HepG2 (cell line): ENCODE data around the gene RCOR3. TPM values are rescaled to one million over a fixed set of nuclear protein-coding genes. Genes with fewer than 3 reads are reported as not detected.

Experiments used
- ATAC-seq: fragments of 200-7000 bp; cut with Tn5 transposase; 3 replicates; pipeline ENCODE4 v1.9.1; 2020; ENCODE audit warnings: mild to moderate bottlenecking, moderate library complexity
- BruUV-seq: library from RNA; stranded (reverse); fragments of 400-500 nt; replicated peaks from 2 replicates; lab custom pipeline; 2021; lab: Mats Ljungman, UMichigan
- CTCF ChIA-PET: fragments of 300-600 bp; formaldehyde crosslinking; extraction: SDS; loops from one replicate; lab custom pipeline; 2021; ENCODE audit warnings: low total read pairs, inconsistent platforms, low intra/inter-chr PET ratio; lab: Yijun Ruan, JAX
- POLR2A ChIA-PET: fragments of 350-600 bp; sonication (Branson Sonifier 250); formaldehyde crosslinking; loops from one replicate; lab custom pipeline; 2020; ENCODE audit warnings: antibody characterized with exemption, inconsistent platforms; lab: Yijun Ruan, JAX
- DNase-seq: peaks from one replicate; pipeline ENCODE4 v3.0.0-alpha.2; 2015; ENCODE audit warnings: low spot score
- FAIRE-seq: peaks from 3 replicates; lab custom pipeline; 2011; peaks lifted over from hg19 to GRCh38; lab: Jason Lieb, UNC
- H2AFZ ChIP-seq: one replicate; pipeline ENCODE4 v1.6.1; 2011; ENCODE audit warnings: low read length, inconsistent platforms
- H3K27ac ChIP-seq: fragments of 300-600 bp; 3 replicates; pipeline ENCODE4 v1.8.0; 2011; ENCODE audit warnings: mixed run types, mild to moderate bottlenecking, mixed read lengths, low read length, inconsistent platforms; ENCODE audit not compliant: insufficient read depth; ENCODE audit errors: extremely low read length
- H3K27me3 ChIP-seq, 2 experiments: fragments of 200-600 bp in 1 of 2; 2 replicates in 1 of 2; 3 replicates in 1 of 2; pipeline versions ENCODE4 v1.6.0 to v1.8.0; 2011; ENCODE audit warnings: low read length in 2 of 2, mild to moderate bottlenecking in 2 of 2, moderate library complexity in 2 of 2, inconsistent platforms in 1 of 2; ENCODE audit not compliant: insufficient read depth in 2 of 2, control insufficient read depth in 1 of 2
- H3K36me3 ChIP-seq, 2 experiments: fragments of 200-600 bp in 1 of 2; replicated peaks in 1 of 2; 2 replicates in 1 of 2; 3 replicates in 1 of 2; pipeline versions ENCODE4 v1.5.1 to v1.8.0; 2011; ENCODE audit warnings: low read length in 2 of 2, inconsistent platforms in 1 of 2; ENCODE audit not compliant: insufficient read depth in 2 of 2, control insufficient read depth in 1 of 2
- H3K4me1 ChIP-seq: 2 replicates; pipeline ENCODE4 v1.5.1; 2012; ENCODE audit warnings: low read length, inconsistent platforms; ENCODE audit not compliant: insufficient read depth
- H3K4me2 ChIP-seq: 2 replicates; pipeline ENCODE4 v1.6.0; 2011; ENCODE audit warnings: low read depth, low read length, inconsistent platforms
- H3K4me3 ChIP-seq, 3 experiments: fragments of 200-600 bp in 1 of 3; sonication (generic), shearing (Covaris generic) in 1 of 3; replicated peaks in 1 of 3; 2 replicates each; pipeline ENCODE4 v1.5.1; 2011 to 2016; ENCODE audit warnings: low read length in 3 of 3, inconsistent platforms in 2 of 3, low read depth in 2 of 3, mild to moderate bottlenecking in 2 of 3, control low read depth in 1 of 3, mixed read lengths in 1 of 3; ENCODE audit not compliant: insufficient read depth in 1 of 3
- H3K79me2 ChIP-seq: one replicate; pipeline ENCODE4 v1.6.1; 2011; ENCODE audit warnings: low read length, inconsistent platforms; ENCODE audit not compliant: insufficient read depth
- H3K9ac ChIP-seq: 2 replicates; pipeline ENCODE4 v1.6.0; 2011; ENCODE audit warnings: mild to moderate bottlenecking, low read depth, low read length, inconsistent platforms; ENCODE audit not compliant: insufficient read depth
- H3K9me3 ChIP-seq: 2 replicates; pipeline ENCODE4 v1.5.1; 2012; ENCODE audit warnings: mild to moderate bottlenecking, low read length
- H4K20me1 ChIP-seq: 2 replicates; pipeline ENCODE4 v1.6.0; 2011; ENCODE audit warnings: inconsistent platforms, mild to moderate bottlenecking, low read length, moderate library complexity; ENCODE audit not compliant: insufficient read depth
- ARNTL ChIP-seq: sonication (generic); formaldehyde crosslinking; IDR thresholded peaks from 2 replicates; pipeline ENCODE4 v1.4.0; 2020; ENCODE audit warnings: mild to moderate bottlenecking, missing genetic modification reagents
- FOXP1 ChIP-seq, 2 experiments: fragments of 450-650 bp in 1 of 2; IDR thresholded peaks; 2 replicates each; pipeline ENCODE4 v1.6.1; 2017 to 2018; ENCODE audit warnings: antibody characterized with exemption in 1 of 2
- MAFF ChIP-seq: IDR thresholded peaks from 2 replicates; pipeline ENCODE4 v1.6.1; 2011; ENCODE audit warnings: low read depth, low read length, improper control_type of control experiment
- MAFK ChIP-seq, 2 experiments: IDR thresholded peaks in 1 of 2; conservative IDR thresholded peaks in 1 of 2; 2 replicates each; pipeline ENCODE4 v1.6.1; 2011; ENCODE audit warnings: improper control_type of control experiment in 2 of 2, low read length in 2 of 2
- PHB2 ChIP-seq: fragments of 450-650 bp; IDR thresholded peaks from 2 replicates; pipeline ENCODE4 v1.6.1; 2018; ENCODE audit not compliant: partially characterized antibody
- RBM22 ChIP-seq: fragments of 200-400 bp; formaldehyde crosslinking; optimal IDR thresholded peaks from 2 replicates; pipeline ENCODE3; 2017; ENCODE audit warnings: mild to moderate bottlenecking, low read length, moderate library complexity
- STAG1 ChIP-seq: sonication (generic); formaldehyde crosslinking; IDR thresholded peaks from 2 replicates; pipeline ENCODE4 v1.4.0; 2020; ENCODE audit warnings: missing genetic modification reagents
- ZNF451 ChIP-seq: sonication (generic); formaldehyde crosslinking; IDR thresholded peaks from 2 replicates; pipeline ENCODE4 v1.5.0; 2020; ENCODE audit warnings: mild to moderate bottlenecking, missing genetic modification reagents
- ZNF530 ChIP-seq: sonication (generic); formaldehyde crosslinking; IDR thresholded peaks from 2 replicates; pipeline ENCODE4 v1.5.0; 2020; ENCODE audit warnings: low read depth, mild to moderate bottlenecking, missing genetic modification reagents
- ZNF564 ChIP-seq: sonication (generic); formaldehyde crosslinking; IDR thresholded peaks from 2 replicates; pipeline ENCODE4 v1.8.1; 2023; ENCODE audit warnings: mild to moderate bottlenecking, missing genetic modification reagents
- ZNF607 ChIP-seq: sonication (generic); formaldehyde crosslinking; IDR thresholded peaks from 2 replicates; pipeline ENCODE4 v1.5.1; 2020; ENCODE audit warnings: missing genetic modification reagents, mild to moderate bottlenecking, borderline replicate concordance
- ZNF660 ChIP-seq: sonication (generic); formaldehyde crosslinking; IDR thresholded peaks from 2 replicates; pipeline ENCODE4 v1.5.1; 2020; ENCODE audit warnings: mild to moderate bottlenecking, low read depth, missing genetic modification reagents, borderline replicate concordance
- WGBS: methylation state at CpG from one replicate; pipeline ENCODE4 v1.1.6; 2017; ENCODE audit warnings: low lambda C conversion rate; 5-methylcytosine and 5-hydroxymethylcytosine counted together
- in situ Hi-C: cut with HindIII; loops from 2 replicates; pipeline ENCODE4 v1.10.0; 2017; ENCODE audit warnings: low pct_unique_long_range_greater_than_20kb; ENCODE audit not compliant: extremely low pct_ligation_motif_present
- intact Hi-C: fragments of 100-400 bp; cut with micrococcal nuclease; formaldehyde crosslinking; loops from one replicate; pipeline ENCODE4 v1.10.0; 2022; ENCODE audit not compliant: unreplicated experiment
- polyA plus RNA-seq, 8 experiments: library from polyadenylated mRNA; depleted of rRNA in 3 of 8; stranded (reverse) in 7 of 8; unstranded in 1 of 8; fragments of >200 nt; fragmentation: Illumina TruSeq in 4 of 8; extraction: Trizol in 4 of 8; gene quantifications; 2 replicates each; pipeline versions ENCODE4 v1.2.1 to v1.2.3, GENCODE V29; 2011 to 2016; ENCODE audit warnings: low read depth in 4 of 8, missing spikeins in 1 of 8, mixed read lengths in 1 of 8; ENCODE audit not compliant: insufficient read depth in 1 of 8
- total RNA-seq, 5 experiments: library from RNA; depleted of rRNA; stranded (reverse); fragments of >200 nt; fragmentation: Illumina TruSeq; extraction: Trizol; gene quantifications; 2 replicates each; pipeline ENCODE4 v1.2.3, GENCODE V29; 2016; ENCODE audit warnings: low read depth in 1 of 5

The RCOR3 gene
- total and polyA plus RNA-seq, 2 of the 13 experiments (the other 11 are each of a cell fraction or from before 2014, with no cell fraction given) = 16.8 to 31.6 TPM

- Histone ChIP-seq H3K9me3 (no peaks in the 10 kb centered on the region), H3K27me3 (no peaks in the 10 kb centered on the region), H3K79me2 (no peaks in the 10 kb centered on the region), H3K36me3 (no peaks in the 10 kb centered on the region), H3K27ac (no peak overlapping the region), H3K9ac (no peak overlapping the region), H3K4me3 (no peak overlapping the region), H2AFZ (no peak overlapping the region), H4K20me1 (no peaks in the 10 kb centered on the region), H3K4me1 (peaks cover 39% of the 10 kb centered on the region), H3K4me2 (peak overlapping the region; percentile 41; the same call in 1 of the 2 replicates)
- WGBS = 49% methylated on average over 2 of the region's 2 CpGs
- ATAC-seq (no peak), FAIRE-seq (no peak), DNase-seq (no peak)
- ChIA-PET CTCF (no interaction called here), POLR2A (no interaction called here)
- BruUV-seq = no TSS peak
- TF ChIP-seq PHB2 (no peak), MAFK (conservative IDR thresholded peaks at IDR 0.05 in 1 of 2, IDR thresholded peaks at IDR 0.05 in 1 of 2; ENCODE audit: low read length in 2 of 2) (peak; percentile 74 to 85; a peak in 3 of 4 replicates), MAFF (peak; percentile 70), ARNTL (CRISPR knock-in tag) (no peak), ZNF564 (CRISPR knock-in tag) (peak; percentile 81; the same call in 1 of the 2 replicates), STAG1 (CRISPR knock-in tag) (no peak), FOXP1 (IDR thresholded peaks at IDR 0.05) (no peak), FOXP1 (CRISPR knock-in tag; IDR thresholded peaks at IDR 0.05) (no peak), ZNF607 (no peak), ZNF530 (no peak), ZNF451 (CRISPR knock-in tag) (no peak), RBM22 (no peak), ZNF660 (no peak)
- in situ Hi-C loops (no loop called here), intact Hi-C loops (loop anchor here (2.0 kb wide), 1 partner anchor 30 kb away; no protein-coding TSS in a partner anchor)
Measured at GRCh38 chr1:211352465-211352864, 93.3 kb downstream of the RCOR3 start.
